SK-N-MC (cell line): ENCODE results near the gene PBX1.

Experiments
- EZH2 ChIP-seq: fragments of 200-600 bp; sonication (generic); IDR thresholded peaks from one replicate; pipeline ENCODE4 v1.6.1; 2017; ENCODE audit warnings: antibody characterized with exemption
- POLR2AphosphoS5 ChIP-seq: IDR thresholded peaks from 2 replicates; pipeline ENCODE4 v1.6.1; 2012; ENCODE audit warnings: mild to moderate bottlenecking, low read depth, low read length, borderline replicate concordance

GRCh38 chr1:164578479-164579200 lies 19.7 kb downstream of the PBX1 start:
- TF ChIP-seq POLR2AphosphoS5 (no peak), EZH2 (no peak)
